PC-9 (cell line): ENCODE measurements around the gene PODXL2.

Experiments
- CTCF ChIP-seq: fragments of 200-600 bp; sonication (generic); conservative IDR thresholded peaks from 2 replicates; pipeline ENCODE4 v1.6.1; 2017; ENCODE audit warnings: mixed run types, antibody characterized with exemption, mild to moderate bottlenecking, moderate library complexity
- EZH2 ChIP-seq: fragments of 200-600 bp; sonication (generic); IDR thresholded peaks from 2 replicates; pipeline ENCODE4 v1.8.0; 2017; ENCODE audit warnings: antibody characterized with exemption, low read depth

GRCh38 chr3:127717357-127718244, 88.6 kb downstream of the PODXL2 start:
- TF ChIP-seq CTCF = no peak
- no peak for TF ChIP-seq EZH2
